ENCODE data around the gene PEG3.
"Not testable (repeated sequence)": the region's sequence is repeated elsewhere in the genome, so short reads cannot be mapped to it uniquely, and the experiment has no call there.

Gene PEG3
- total RNA-seq, result 0 to 0.23 (median 0.06) reads per million in 4 donors

DNA sequence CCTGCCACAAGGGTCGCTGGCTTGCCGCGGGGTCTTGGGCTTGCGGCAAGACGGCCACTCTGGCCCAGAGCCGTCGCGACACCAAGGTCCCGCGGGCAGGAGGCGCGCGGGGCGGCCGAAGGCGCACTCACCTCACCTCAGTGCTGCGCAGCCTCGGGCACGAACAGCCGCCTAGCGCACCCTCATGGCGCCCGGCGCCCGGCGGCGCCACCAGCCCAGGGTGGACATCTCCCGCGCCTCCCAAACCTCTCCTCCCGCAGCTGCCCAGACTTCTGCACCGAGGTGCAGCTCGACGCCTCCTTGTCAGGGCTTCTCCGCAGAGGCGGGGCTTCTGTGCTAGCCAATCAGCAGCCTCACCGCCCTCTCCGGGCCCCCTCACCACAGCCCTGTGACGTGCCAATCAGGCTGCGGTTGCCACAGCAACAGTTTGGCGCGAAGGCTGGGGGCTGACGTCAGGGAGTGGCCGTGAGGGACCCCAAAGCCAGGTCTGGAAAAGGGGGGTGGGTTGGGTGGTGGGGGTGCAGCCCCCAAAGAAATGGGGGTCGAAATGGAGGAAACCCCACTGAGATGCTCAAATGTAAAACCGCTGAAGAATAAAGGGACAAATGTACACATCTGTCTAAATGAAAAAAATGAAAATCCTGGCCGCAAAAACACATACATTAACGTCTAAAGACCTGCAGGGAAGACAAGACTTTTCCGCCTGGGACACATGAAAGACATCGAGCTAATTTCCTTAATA lies at the start of gene PEG3, which contains the start of gene ZIM2:
Gene PEG3 (minus strand): TSS at position 276 of the 742 bp plus-strand sequence. CDS start 16,071 bp downstream, outside the sequence.
Gene ZIM2 (minus strand): TSS at position 276 of the 742 bp plus-strand sequence. CDS start 16,449 bp downstream, outside the sequence.
- no peak for DNase-seq

- DNase-seq, result no peak
Observed at GRCh38 chr19:56885173-56885985, 44.9 kb upstream of the PEG3 start.

DNA sequence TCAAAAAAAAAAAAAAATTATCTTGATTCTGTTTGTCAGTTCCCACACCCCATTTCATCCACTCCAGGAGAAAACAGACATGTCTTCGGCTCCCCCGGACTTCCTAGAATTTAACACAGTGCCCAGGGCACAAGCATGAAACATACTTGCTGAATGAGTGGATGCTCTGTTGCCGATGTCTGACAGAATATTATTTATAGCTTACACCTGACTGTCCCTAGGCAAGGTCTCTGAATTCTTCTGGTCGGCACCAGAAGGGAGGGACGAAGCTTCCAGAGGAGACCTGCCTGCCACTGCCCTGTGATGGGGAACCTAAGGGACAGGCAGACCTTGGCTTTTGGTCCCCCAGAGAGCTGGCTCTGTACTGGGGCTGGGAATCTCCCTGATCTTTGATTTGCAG lies 43.9 kb upstream of the PEG3 start:
- DNase-seq, result no peak

DNA sequence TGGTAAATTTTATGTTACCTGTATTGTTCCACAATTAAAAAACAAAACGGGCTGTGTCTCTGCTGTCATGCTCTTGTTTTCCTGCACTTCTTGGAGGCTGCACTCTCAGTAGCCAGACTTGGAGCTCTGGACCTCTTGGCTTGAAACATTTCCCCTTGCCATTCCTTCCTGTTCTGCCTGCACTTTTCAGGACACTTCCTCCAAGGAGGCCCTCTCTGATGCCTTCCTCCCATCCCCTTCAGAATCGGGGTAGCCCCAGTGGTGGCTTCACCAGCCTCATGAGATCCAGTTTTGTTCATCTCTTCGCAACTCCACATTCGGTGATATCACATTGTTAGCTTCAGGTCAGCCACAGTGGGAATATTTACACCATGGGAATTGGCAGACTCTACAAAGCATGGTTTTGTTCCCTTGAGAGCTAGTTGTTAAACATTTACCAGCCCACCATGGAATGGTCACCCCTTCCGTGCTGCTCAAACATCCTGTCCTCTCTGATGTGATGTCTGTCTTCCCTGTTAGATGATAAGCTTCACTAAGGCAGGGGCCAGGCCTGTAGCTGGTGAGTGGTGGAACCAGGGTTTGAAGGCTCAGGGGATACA lies 40.2 kb upstream of the PEG3 start:
- no peak for DNase-seq

DNA sequence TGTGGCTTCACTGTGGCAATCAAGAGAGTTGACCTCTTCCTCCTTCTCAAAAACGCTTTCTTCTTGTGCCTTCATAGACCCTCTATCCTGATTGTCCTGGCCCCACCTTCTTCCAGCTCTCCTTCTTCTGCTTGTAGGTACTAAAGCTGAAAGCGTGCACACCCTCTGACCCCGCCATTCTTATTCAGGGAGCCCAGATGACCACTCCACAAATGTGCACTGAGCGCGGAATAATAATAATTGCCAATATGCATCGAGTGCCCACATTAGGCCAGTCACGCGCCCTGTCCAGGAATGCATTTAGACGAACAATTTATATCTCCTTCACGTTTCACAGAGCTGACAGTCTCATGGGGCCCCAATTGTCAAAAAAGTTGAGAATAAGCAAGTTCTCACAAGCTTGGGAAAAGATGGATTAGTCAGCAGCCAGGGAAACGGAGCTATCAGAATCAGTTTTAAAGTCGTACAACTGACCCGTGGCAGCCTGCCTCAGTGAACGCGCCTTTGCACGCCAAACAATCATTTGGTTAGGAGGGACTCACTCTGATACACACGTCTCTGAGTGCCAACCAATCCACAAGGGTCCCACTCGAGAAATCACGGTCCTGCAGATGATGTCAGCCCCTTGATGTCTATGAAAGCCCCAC lies 36.7 kb upstream of the PEG3 start:
- DNase-seq, result no peak

DNA sequence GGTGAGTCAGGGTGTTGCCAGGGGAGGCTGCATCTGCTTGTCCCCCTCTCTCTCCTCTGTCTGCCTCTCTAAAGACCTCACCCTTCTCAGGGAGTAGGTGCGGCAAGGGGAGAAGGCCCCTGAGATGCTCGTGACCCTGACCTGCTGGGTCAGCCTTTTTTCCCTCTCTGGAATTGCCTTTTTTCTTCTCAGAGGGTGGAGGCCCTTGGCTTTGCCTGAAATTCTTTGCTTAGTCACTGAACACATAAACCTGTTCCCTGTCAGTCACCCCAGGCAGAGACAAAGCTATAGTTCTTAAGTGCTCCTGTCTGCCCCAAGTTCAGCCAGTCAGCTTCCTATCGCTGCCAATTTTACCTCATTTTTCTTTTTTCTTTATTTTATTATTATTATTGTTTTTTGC lies 35.2 kb upstream of the PEG3 start:
- DNase-seq, result no peak

DNA sequence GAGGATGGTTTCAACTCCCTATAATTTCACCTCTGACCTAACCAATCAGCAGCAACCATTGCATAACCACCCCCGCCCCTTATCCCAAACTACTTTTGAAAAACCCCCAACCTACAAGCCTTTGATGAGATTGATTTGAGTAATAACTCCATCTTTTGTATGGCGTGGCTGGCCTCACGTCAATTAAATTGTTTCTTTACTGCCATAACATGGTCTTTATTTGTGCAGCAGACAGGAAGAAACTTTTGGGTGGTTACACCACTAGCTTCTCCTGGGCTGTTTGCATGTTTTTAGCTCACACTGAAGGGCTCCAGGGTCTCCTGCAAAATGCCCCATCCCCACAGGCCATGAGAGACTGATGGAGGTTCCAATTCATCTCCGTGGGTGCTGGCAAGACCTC lies 34.0 kb upstream of the PEG3 start:
- no peak for DNase-seq

- no peak for DNase-seq
Observed at GRCh38 chr19:56873493-56873892, 33.0 kb upstream of the PEG3 start.

GRCh38 chr19:56869886-56870285 lies 29.4 kb upstream of the PEG3 start:
- DNase-seq, result no peak

- DNase-seq, result no peak
Observed at GRCh38 chr19:56868446-56868845, 27.9 kb upstream of the PEG3 start.

DNA sequence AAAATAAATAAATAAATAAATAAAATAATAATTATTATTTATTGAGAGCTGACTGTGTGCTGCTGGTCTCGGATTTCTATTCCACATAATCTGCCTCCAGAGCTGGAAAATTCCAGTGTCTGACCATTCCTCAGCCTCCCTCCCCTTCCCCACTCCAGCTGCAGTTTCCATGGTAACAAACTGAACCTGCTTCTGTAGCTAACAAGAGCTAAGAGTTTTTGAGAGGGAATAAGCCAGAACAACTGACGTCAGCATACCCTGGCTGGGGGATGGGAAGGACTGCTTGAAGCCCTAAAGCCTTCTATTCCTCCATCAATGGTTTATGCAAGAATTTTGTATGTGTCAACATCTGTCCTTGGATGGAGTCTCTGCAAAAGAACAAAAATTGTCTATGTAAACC lies 26.0 kb upstream of the PEG3 start:
- no peak for DNase-seq

GRCh38 chr19:56864443-56865125 lies 24.1 kb upstream of the PEG3 start:
- no peak for DNase-seq

DNA sequence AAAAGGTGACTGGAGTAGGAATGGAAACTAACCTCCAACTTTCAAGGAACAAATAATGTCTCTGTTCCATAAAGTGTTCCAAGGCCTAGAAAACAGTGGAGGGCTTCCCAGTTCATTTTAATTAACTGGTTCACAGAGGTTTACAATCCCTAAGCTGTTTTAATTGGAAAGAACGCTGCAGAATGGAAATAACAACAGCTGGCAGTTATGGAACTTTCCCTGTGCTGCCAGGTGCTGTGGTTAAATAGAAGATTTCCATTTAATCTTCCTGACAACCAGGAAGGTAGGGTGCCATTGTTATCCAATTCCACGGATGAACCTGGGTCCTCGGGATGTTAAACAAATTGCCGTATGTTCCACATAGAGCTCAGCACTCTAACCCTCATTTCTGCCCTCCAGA lies 22.2 kb upstream of the PEG3 start:
- DNase-seq, result no peak

DNA sequence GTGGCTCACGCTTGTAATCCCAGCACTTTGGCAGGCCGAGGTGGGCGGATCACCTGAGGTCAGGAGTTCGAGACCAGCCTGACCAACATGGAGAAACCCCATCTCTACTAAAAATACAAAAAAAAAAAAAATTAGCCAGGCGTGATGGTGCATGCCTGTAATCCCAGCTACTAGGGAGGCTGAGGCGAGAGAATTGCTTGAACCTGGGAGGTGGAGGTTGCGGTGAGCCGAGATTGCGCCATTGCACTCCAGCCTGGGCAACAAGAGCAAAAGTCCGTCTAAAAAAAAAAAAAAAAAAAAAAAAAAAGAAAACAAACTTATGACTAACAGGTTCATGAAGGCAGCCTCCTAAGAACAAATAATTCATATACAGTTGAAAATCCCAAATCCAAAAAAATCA lies 19.9 kb upstream of the PEG3 start:
- not testable (repeated sequence) for DNase-seq

DNA sequence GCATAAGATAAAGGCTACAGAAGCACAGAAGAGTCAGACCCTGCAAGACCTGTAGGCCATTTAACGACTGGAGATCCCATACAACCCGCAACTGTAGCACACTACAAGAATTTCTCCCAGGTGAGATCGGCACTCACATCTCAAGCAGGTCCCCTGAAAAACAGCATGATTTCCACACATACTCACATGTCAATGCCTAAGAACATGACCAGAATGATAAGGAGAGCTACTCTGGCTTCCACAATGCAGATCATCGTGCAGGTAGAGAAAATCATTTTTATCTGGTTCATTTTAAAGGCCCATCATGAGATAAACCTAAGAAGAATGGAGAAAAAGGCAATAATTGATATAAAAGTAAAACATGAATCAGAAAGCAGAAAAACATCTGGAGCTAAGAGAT lies 17.5 kb upstream of the PEG3 start:
- DNase-seq, result no peak

DNA sequence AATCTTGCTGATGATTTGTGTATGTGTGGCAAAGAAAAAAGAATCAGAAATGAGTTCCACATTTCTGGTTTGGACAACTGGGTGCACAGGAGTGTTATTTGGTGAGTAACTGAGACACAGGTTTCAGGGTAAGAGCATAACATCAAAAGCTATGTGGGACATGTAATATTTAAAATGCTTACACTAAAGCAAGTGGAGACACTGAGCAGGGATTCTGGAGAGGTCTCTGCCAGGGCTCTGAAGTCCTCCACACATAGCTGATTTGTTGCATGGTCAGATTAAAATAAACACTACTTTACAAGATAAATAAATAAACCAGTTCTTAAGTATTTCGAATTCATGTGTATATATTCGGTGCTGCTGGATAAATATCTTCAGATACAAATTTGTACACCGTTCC lies 16.3 kb upstream of the PEG3 start:
- no peak for DNase-seq

DNA sequence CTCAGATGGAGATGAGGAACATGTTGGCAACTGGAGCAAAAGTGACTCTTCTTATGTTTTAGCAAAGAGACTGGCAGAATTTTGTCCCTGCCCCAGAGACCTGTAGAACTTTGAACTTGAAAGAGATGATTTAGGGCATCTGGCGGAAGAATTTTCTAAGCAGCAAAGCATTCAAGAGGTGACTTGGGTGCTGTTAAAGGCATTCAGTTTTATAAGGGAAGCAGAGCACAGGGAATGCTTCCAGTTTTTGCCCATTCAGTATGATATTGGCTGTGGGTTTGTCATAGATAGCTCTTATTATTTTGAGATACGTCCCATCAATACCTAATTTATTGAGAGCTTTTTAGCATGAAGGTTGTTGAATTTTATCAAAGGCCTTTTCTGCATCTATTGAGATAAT lies 11.8 kb upstream of the PEG3 start:
- not testable (repeated sequence) for DNase-seq

DNA sequence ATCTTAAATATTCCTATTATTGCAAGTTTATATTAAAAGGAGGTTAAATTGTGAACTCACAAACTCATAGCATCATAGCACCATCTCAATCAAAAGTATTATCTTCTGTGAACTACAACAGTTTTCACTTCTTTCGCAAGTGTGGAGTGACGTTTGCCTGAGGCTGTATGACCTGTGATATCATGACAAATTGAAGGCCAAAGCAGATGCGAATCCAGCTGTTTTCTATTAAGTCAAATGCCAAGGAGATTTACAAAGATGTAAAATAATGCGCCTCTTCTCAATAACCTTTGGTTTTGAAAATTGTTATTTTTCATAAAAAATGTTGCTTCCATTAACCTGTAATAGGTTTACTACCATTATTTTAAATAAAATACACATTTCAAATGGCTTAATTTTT lies 7.6 kb upstream of the PEG3 start:
- DNase-seq, result no peak

DNA sequence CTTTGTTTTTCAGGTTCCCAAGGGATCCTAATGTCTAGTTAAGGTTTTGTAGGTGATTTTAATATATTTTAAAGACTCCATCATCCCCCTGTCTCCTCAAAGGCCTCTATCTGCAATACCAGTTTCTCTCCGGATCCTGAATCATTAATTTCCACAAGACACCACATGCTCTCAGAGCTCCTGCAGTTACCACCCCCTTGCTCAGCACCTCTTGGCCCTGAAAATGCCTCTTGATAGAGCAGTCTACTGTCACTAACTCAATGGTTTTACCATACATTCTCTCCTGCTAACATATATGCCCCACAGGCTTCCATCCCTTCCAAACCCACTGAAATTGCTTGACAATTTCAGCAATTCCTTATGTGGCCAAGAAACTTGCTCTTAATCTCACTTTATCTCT lies 1.9 kb upstream of the PEG3 start:
- DNase-seq, result no peak

DNA sequence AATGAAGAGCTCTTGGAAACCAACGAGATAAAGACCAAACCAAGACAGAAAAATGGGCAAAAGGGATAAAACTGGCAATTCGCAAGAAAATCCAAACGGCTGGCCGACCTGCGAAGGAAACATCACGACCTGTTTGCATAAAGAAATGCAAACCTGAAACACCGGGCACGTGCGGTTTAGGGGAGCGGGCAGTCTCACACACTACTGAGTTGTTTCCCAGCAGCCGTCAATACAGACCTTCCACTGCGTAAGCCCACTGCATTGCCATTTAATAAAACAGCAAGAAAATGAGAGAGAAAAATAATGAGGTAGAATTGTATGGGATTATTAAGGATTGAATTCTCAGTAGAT lies 642 bp upstream of the PEG3 start:
- DNase-seq, result no peak

DNA sequence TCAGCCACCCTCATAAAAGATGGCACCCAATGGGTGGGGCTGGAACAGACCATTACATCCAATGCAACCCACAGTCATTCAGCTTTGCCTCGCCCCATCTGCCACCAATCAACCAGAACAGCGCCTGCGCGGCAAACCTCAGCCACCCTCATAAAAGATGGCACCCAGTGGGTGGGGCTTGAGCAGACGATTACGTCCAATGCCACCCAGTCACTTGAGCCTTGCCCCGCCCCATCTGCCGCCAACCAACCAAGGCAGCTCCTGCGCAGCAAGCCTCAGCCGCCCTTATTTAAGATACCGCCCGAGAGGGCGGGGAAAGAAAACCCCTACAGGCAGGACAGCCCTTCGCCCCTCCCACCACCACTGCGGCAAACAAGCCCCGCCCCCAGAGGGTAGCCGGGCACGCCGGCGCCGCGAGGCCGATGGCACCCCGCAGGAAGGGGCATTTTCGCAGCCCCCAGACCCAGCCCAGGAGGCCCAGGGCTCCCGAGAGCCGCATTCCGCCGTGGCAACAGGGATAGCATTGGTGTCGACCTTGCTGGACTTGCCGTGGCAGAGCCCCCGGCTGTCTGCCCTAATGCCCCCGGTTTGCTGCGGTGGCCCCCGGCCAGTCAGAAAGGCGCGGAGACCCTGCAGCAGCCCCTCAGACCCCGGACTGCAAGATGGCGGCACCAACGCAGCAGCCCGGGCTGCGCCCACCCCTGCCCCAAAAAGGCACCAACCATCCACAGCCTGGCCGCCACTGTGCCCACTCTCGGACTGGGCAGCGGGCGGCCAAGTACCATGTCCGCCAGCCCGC lies 675 bp downstream of the PEG3 start:
- DNase-seq, result no peak
